ENCODE results near the gene CREB3L1.

The CREB3L1 gene

DNA sequence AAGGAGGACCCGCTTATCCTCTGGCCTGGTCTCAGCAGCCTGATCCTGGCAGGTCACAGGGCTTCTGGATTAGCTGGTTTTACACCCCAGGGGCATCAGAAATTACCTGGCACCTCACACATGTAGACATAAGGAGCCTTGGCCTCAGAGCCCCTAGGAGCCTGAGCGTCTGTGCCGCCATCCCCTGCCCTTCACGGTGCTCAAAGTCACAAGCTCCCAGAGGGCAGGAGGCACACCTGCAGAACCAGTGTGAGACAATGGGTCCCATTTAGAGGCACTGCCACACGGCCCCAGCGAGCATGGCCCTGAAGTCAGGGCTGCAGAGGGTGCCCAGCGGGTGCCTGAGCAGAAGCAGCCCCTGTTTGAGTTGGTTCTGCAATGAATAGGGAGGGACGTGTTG is 73.7 kb downstream of the CREB3L1 start:
- intact Hi-C loops (cut with micrococcal nuclease): no loop called here
- H3K27ac Mint-ChIP-seq: peak overlapping the region; percentile 50
- peaks cover 84% of the 10 kb centered on the region for H3K4me1 Mint-ChIP-seq (ENCODE audit: low read depth)
- no peak overlapping the region for H3K4me3 Mint-ChIP-seq
- no peaks in the 10 kb centered on the region for H3K27me3 Mint-ChIP-seq
- no peaks in the 10 kb centered on the region for H3K9me3 Mint-ChIP-seq
- H3K36me3 Mint-ChIP-seq (ENCODE audit: low read depth): peaks cover 65% of the 10 kb centered on the region

DNA sequence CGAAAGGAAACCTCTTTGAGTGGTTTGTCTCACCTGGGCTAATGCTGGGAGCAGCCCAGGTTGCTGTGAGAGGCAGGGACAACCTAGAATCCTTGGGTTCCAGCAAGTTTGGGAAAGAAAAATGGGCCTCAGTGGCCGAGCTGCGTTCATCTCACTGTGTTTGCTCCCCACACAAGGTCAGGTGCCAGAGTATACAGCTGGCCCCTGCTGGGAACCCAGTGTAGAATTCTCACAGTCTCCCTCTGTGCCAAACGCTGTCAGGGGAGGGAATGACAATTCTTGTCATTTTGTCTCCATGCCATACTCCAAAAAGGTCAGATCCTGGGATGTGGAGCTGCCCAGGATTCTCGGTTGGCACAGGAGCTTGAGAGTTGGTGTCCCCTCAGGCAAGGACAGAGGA is 74.1 kb downstream of the CREB3L1 start:
- Mint-ChIP-seq H3K4me1 (ENCODE audit: low read depth) (peaks cover 84% of the 10 kb centered on the region), H3K36me3 (ENCODE audit: low read depth) (peaks cover 65% of the 10 kb centered on the region), H3K27me3 (no peaks in the 10 kb centered on the region), H3K27ac (peak overlapping the region; percentile 50), H3K9me3 (no peaks in the 10 kb centered on the region), H3K4me3 (no peak overlapping the region)
- intact Hi-C loops (cut with micrococcal nuclease): loop anchor here (1.0 kb wide), 1 partner anchor 16 kb away; no protein-coding TSS in a partner anchor

DNA sequence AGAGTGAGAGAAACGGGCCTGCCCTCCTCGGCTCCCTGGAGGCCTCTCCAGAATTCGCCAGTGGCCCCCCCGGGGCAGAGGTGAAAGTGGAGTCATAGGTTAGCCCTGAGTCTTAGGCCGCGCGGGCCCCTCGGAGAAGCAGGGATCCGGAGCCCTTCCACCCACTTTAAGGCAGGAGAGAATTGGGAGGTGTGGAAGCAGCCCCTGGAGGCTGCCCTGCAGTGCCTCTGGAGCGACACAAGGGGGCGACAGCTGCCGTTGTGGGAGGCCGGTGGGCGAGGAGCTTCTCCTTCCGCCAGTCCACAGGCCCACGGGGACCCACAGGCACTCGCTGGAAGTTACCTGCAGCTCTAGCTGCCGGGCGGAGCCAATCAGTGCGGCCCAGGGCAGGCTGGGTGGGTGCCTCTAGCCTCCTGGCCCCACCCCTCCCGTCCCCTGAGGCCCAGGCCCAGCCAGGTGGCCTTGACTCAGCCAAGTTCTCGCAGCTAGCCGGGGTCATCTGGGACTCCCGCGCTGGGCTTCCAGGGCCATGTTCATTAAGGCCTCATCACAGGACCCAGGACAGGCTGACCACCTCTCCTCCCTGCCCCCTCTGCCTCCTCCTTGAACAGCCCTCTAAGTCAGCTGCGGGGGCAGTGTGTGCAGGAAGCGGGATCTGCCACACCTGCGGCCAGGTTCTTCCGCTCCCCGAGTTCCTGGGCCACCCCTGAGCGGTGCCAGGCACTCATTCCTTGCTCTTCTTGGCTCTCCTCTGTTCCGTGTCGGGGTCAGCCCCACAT is 74.8 kb downstream of the CREB3L1 start:
- Mint-ChIP-seq H3K4me3 (no peak overlapping the region), H3K4me1 (ENCODE audit: low read depth) (peaks cover 85% of the 10 kb centered on the region), H3K27me3 (no peaks in the 10 kb centered on the region), H3K36me3 (ENCODE audit: low read depth) (peaks cover 62% of the 10 kb centered on the region), H3K27ac (peak overlapping the region; percentile 39), H3K9me3 (no peaks in the 10 kb centered on the region)
- intact Hi-C loops (cut with micrococcal nuclease): loop anchor here (1.0 kb wide), 1 partner anchor 15 kb away; no protein-coding TSS in a partner anchor

DNA sequence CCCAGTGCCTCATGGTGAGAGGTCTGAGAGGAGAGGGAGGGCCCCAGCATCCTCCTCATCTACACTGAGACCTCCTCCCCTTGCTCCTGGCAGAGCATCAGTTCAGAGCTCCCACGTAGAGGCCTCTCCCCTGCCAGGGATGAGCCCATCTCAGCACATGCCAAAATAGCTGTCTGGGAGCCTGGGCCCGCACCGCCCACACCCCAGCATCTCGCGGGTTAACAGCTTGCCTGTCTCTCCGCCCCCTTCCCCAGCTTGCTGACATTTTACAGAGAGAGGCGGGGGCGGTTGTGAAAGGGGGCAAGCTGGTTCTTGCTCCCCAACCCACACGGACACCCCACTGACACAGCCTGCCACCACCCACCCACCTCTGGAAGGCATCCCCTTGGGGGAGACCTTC is 76.2 kb downstream of the CREB3L1 start:
- intact Hi-C loops (cut with micrococcal nuclease): no loop called here
- Mint-ChIP-seq H3K9me3 (no peaks in the 10 kb centered on the region), H3K4me1 (ENCODE audit: low read depth) (peaks cover 86% of the 10 kb centered on the region), H3K27me3 (no peaks in the 10 kb centered on the region), H3K36me3 (ENCODE audit: low read depth) (peaks cover 66% of the 10 kb centered on the region), H3K4me3 (no peak overlapping the region), H3K27ac (no peak overlapping the region)

DNA sequence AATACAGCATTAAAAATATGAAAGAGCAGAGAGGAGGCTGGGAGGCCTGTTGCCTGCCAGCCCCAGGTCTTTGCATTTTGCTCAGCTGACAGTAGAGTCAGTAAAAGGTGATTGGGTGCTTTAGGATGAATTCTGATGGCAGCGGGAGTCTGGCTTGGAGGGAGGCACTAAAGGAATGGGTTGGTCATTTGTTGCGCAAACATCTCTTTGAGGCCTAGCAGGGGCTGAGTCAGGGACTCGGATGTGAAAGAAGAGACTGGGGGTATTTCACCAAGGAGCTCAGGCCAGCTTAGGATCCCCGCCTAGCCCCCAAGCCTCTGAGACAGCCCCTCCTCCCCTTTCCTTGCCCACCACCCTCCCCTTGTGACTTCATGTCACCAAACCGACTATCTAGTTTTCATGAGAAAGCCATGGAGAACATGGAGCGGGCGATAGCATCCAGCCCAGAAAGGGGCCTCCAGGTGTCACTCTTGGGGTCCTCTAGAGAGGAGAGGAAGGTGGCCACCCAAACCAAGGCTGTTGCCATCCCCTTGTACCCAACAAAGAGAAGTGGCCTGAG is 79.5 kb downstream of the CREB3L1 start:
- H3K4me1 Mint-ChIP-seq (ENCODE audit: low read depth): peaks cover 75% of the 10 kb centered on the region
- no peak overlapping the region for H3K4me3 Mint-ChIP-seq

DNA sequence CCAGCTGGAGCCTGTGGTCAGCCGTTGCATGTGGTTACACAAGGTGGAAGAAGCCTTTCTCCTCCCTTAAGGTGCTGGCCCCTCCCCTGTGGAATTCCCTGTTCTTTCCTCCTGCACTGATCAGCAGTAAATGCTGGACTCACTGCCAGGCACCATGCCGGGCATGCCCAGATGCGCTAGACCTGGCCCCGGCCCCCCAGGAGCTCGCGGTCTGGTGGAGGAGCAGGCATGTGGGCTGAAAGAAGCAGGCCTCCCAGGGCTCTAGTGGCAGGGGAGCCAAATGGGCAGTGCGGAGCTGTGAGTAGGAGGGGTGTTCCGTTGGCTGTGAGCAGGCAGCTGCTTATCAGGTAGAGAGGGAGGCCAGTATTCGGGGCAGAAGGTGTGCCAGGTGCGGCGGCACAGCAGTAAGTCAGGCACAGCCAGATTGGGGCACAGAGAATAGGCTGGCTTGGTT is 80.0 kb downstream of the CREB3L1 start:
- Mint-ChIP-seq H3K9me3 (no peaks in the 10 kb centered on the region), H3K4me1 (ENCODE audit: low read depth) (peaks cover 75% of the 10 kb centered on the region), H3K36me3 (ENCODE audit: low read depth) (peaks cover 49% of the 10 kb centered on the region), H3K27ac (peak overlapping the region; percentile 62), H3K27me3 (no peaks in the 10 kb centered on the region), H3K4me3 (no peak overlapping the region)
- intact Hi-C loops (cut with micrococcal nuclease): no loop called here

More for the DNA sequence above, 79.5 kb downstream of the CREB3L1 start:
- intact Hi-C loops (cut with micrococcal nuclease): no loop called here
- peak overlapping the region; percentile 62 for H3K27ac Mint-ChIP-seq
- H3K9me3 Mint-ChIP-seq: no peaks in the 10 kb centered on the region
- peaks cover 50% of the 10 kb centered on the region for H3K36me3 Mint-ChIP-seq (ENCODE audit: low read depth)
- H3K27me3 Mint-ChIP-seq: no peaks in the 10 kb centered on the region

DNA sequence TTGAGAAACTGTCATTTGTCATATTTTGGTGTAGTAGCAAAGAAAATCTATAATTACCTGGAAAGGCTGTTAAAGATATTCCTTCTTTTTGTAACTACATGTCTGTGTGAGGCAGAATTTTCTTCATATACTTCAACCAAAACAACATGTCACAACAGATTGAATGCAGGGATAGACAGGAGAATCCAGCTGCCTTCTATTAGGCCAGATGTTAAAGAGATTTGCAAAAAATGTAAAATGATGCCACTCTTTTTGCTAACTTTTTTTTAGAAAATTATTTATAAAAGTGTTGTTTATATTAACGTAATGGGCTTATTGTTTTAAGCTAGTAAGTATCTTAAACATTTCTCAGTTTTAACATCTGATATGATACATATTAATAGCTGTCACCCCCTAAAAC is 82.5 kb downstream of the CREB3L1 start:
- H3K4me3 Mint-ChIP-seq: no peak overlapping the region
- H3K4me1 Mint-ChIP-seq (ENCODE audit: low read depth): peaks cover 77% of the 10 kb centered on the region
- no peaks in the 10 kb centered on the region for H3K27me3 Mint-ChIP-seq
- H3K9me3 Mint-ChIP-seq: no peaks in the 10 kb centered on the region
- intact Hi-C loops (cut with micrococcal nuclease): no loop called here
- H3K36me3 Mint-ChIP-seq (ENCODE audit: low read depth): peaks cover 35% of the 10 kb centered on the region
- H3K27ac Mint-ChIP-seq: peak overlapping the region; percentile 91

DNA sequence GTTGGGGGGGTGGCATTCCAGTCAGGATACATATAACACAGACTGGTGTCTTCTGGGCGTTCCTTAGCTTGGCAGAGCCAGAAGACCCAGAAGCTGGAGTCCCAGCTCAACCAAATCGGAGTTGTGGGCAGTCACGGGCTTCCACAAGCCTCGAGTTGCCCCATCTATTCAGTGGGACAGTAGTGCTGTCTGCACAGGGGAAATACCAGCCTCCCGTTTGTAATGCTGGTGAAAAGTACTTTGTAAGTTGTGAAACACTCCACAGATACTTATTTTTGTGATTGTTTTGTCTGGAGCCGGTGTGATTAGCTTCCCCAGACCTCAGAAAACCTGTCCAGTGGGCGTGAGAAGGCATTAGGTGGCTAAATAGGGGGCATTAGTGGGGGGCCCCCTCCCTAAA is 83.4 kb downstream of the CREB3L1 start:
- Mint-ChIP-seq H3K9me3 (no peaks in the 10 kb centered on the region), H3K27me3 (no peaks in the 10 kb centered on the region), H3K36me3 (ENCODE audit: low read depth) (peaks cover 34% of the 10 kb centered on the region), H3K27ac (peak overlapping the region; percentile 91), H3K4me3 (peak overlapping the region; percentile 75), H3K4me1 (ENCODE audit: low read depth) (peaks cover 79% of the 10 kb centered on the region)
- intact Hi-C loops (cut with micrococcal nuclease): no loop called here

DNA sequence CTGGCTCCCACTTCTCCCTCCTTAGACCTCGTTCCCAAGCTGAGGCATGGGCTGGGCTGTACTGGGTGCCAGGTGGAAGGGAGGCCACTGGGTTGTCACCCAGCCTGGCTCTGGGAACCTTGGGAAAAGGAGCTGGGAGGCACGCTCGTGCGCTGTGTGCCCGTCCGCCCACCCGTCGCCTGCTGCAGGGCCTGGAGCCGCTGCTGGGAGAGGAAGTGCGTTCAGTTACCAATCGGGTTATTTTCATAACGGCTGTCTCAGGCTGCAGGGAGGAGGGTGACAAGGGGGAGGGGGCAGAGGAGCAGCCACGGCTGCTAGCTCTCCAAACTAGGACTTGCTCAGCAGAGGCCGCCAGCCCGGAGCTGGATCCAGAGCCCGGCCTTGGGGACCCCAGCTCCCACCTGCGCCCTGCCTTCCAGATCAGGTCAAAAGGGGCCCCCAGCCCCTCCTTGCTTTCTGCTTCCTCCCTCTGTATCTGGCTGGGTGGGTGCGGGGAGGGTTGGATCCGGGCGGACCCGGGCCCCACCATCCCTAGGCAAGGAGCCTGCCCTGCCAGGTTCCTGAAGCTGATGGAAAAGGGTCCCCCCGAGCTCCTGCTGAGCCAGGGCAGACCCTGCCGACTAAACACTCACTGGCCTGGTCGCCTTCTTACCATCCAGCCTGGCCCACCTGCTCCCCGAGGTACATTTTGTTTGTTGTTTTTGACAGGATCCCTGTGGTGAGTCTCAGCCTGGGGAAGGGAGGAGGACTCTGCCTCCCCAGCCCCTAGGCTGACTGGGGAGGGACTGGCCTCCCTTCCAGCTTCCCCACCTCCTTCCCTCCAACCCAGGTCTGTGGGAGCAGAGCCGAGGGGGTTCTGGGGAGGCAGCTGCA is 84.1 kb downstream of the CREB3L1 start:
- intact Hi-C loops (cut with micrococcal nuclease): no loop called here
- H3K4me3 Mint-ChIP-seq: peak overlapping the region; percentile 75
- no peaks in the 10 kb centered on the region for H3K27me3 Mint-ChIP-seq
- peak overlapping the region; percentile 91 for H3K27ac Mint-ChIP-seq
- no peaks in the 10 kb centered on the region for H3K9me3 Mint-ChIP-seq
- H3K36me3 Mint-ChIP-seq (ENCODE audit: low read depth): peaks cover 34% of the 10 kb centered on the region
- H3K4me1 Mint-ChIP-seq (ENCODE audit: low read depth): peaks cover 79% of the 10 kb centered on the region

DNA sequence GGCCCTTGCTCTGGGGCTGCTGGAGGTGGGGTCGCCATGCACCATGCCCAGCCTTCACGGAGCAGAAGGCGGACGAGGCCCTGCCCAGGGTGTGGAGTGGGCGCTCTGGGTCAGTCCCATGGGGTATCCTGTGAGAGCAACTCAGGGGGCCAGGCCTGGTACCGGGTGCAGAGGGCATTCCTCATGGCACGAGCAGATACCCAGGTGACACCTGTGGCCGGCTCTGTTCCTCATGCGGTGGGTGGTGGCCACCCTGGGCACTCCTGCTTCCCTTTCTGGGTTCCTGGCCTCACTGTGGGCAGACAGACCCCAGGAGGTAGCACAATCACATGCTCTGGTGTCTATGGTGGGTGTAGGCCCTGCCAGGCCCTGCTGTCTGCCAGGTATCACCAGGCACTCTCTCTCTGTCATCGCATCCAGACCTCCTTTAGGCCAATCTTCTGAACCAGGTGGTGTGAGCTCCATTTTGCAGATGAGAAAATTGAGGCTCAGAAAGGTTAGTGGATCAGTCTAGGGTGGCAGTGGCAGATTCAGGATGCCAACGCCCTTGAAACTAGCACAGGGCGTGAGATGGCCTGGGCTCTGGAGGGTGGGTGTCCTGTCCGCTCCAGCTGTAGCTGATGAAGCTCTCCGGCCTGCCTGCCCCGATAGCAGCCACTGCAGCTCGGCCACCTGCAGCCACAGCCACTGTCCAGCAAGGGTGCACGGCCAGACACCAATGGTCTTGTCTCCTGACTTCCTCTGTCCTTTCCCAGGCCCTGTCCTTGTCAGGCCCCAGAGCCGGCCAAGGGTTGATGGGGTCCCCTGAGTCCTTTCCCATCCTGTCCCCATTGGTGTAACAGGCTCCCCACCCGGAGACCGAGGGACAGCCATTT is 84.9 kb downstream of the CREB3L1 start:
- H3K27ac Mint-ChIP-seq: peak overlapping the region; percentile 91
- H3K4me3 Mint-ChIP-seq: peak overlapping the region; percentile 75
- H3K9me3 Mint-ChIP-seq: no peaks in the 10 kb centered on the region
- H3K27me3 Mint-ChIP-seq: no peaks in the 10 kb centered on the region
- H3K36me3 Mint-ChIP-seq (ENCODE audit: low read depth): peaks cover 39% of the 10 kb centered on the region
- intact Hi-C loops (cut with micrococcal nuclease): no loop called here
- peaks cover 79% of the 10 kb centered on the region for H3K4me1 Mint-ChIP-seq (ENCODE audit: low read depth)

DNA sequence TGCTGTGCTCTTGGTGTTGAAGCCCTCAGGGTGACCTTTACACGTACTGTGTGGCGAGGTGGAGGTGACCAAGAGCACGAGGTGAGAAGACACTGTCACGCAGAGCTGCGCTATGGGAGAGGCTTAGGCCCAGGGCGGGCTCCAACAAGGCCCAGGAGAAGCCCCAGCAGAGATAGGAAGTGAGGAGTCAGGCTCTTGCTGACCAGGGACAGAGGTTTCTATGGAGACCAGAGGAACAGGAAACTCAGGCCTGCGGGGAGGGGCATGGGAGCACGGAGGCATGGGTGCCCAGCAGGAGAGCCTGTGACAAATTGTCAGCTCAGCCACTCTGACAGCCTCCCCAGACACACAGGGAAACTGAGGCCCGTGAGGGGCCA is 85.6 kb downstream of the CREB3L1 start:
- Mint-ChIP-seq H3K4me3 (peak overlapping the region; percentile 75), H3K36me3 (ENCODE audit: low read depth) (peaks cover 40% of the 10 kb centered on the region), H3K27ac (peak overlapping the region; percentile 91), H3K27me3 (no peaks in the 10 kb centered on the region), H3K9me3 (no peaks in the 10 kb centered on the region), H3K4me1 (ENCODE audit: low read depth) (peaks cover 74% of the 10 kb centered on the region)
- intact Hi-C loops (cut with micrococcal nuclease): no loop called here

DNA sequence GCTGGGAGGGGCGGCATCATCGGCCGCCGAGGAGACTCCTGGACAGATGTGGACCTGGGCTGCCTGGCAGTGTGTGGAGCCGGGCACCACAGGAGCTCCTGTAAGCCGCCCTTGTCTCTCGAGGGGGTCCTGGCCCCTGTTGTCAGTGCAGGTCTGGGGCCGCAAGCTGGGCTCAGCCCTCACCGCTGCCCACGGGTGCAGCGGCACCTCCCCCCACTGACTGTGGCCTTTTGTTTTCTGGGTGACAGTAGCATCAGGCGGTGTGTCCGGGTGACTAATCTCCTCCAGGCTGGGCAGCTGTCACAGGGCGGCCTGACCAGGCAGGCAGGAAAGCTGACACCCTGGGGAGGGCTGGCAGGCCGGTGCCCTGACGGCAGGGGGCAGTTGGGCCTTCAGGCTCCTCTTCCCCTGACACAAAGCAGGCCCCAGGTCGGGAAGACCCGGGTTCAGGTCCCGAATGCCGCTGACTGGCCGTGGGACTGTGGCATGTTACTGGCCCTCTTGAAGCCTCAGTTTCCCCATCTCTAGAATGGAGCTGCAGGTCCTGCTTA is 86.1 kb downstream of the CREB3L1 start:
- H3K27ac Mint-ChIP-seq: peak overlapping the region; percentile 91
- intact Hi-C loops (cut with micrococcal nuclease): no loop called here

DNA sequence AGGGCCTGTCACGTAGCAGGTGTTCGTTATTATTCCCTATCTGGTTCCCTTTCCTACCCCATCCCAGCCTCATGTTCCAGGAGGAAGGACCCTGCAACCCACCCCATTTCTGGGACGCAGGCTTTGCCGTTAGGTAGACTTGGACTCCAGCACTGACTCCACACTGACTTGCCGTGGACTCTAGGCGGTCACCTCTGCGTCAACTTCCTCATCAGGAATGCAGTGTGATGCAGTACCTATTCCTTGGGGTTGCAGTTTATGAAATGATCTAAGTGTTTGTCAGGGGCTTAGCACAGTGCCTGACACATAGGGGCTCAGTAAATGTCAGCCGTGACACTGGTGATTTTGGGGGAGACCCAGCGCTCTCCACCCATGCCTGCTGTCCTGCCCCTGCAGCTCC is 86.6 kb downstream of the CREB3L1 start:
- Mint-ChIP-seq H3K27me3 (no peaks in the 10 kb centered on the region), H3K27ac (peak overlapping the region; percentile 91), H3K4me3 (peak overlapping the region; percentile 2), H3K4me1 (ENCODE audit: low read depth) (peaks cover 74% of the 10 kb centered on the region), H3K9me3 (no peaks in the 10 kb centered on the region), H3K36me3 (ENCODE audit: low read depth) (peaks cover 51% of the 10 kb centered on the region)
- intact Hi-C loops (cut with micrococcal nuclease): no loop called here

More for the DNA sequence above, 86.1 kb downstream of the CREB3L1 start:
- no peaks in the 10 kb centered on the region for H3K9me3 Mint-ChIP-seq
- no peaks in the 10 kb centered on the region for H3K27me3 Mint-ChIP-seq
- peaks cover 74% of the 10 kb centered on the region for H3K4me1 Mint-ChIP-seq (ENCODE audit: low read depth)
- H3K36me3 Mint-ChIP-seq (ENCODE audit: low read depth): peaks cover 45% of the 10 kb centered on the region
- H3K4me3 Mint-ChIP-seq: peak overlapping the region; percentile 13
